ENCODE measurements around the gene IDH2.

IDH2 gene

GRCh38 chr15:90126596-90127435 lies 24.5 kb upstream of the IDH2 start:
- DNase-seq (ENCODE audit: low read depth, low spot score): no peak
- H3K4me3 ChIP-seq (ENCODE audit: low read depth, low read length): no peak overlapping the region
- in situ Hi-C loops (cut with HindIII; ENCODE audit: low sequenced_read_pairs): no loop called here
- TF ChIP-seq, protein P1, sequence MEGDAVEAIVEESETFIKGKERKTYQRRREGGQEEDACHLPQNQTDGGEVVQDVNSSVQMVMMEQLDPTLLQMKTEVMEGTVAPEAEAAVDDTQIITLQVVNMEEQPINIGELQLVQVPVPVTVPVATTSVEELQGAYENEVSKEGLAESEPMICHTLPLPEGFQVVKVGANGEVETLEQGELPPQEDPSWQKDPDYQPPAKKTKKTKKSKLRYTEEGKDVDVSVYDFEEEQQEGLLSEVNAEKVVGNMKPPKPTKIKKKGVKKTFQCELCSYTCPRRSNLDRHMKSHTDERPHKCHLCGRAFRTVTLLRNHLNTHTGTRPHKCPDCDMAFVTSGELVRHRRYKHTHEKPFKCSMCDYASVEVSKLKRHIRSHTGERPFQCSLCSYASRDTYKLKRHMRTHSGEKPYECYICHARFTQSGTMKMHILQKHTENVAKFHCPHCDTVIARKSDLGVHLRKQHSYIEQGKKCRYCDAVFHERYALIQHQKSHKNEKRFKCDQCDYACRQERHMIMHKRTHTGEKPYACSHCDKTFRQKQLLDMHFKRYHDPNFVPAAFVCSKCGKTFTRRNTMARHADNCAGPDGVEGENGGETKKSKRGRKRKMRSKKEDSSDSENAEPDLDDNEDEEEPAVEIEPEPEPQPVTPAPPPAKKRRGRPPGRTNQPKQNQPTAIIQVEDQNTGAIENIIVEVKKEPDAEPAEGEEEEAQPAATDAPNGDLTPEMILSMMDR (IDR thresholded peaks at IDR 0.05; ENCODE audit: low read depth, low read length): no peak

DNA sequence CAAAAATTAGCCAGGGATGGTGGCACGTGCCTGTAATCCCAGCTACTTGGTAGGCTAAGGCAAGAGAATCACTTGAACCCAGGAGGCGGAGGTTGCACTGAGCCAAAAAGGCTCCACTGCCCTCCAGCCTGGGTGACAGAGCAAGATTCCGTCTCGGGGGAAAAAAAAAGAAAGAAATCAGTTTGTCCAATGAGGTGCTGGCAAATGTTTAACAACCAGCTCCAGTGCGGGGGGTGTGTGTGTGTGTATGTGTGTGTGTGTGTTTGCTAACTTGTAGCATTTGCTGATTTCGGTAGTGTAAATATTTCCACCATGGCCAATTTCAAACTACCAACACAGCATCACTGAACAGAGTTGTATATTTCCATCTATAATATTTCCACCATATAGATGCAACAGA lies 23.8 kb upstream of the IDH2 start:
- no peak for DNase-seq (ENCODE audit: low read depth, low spot score)
- in situ Hi-C loops (cut with HindIII; ENCODE audit: low sequenced_read_pairs): no loop called here
- TF ChIP-seq, protein P1 (IDR thresholded peaks at IDR 0.05; ENCODE audit: low read depth, low read length): no peak
- no peak overlapping the region for H3K4me3 ChIP-seq (ENCODE audit: low read depth, low read length)

DNA sequence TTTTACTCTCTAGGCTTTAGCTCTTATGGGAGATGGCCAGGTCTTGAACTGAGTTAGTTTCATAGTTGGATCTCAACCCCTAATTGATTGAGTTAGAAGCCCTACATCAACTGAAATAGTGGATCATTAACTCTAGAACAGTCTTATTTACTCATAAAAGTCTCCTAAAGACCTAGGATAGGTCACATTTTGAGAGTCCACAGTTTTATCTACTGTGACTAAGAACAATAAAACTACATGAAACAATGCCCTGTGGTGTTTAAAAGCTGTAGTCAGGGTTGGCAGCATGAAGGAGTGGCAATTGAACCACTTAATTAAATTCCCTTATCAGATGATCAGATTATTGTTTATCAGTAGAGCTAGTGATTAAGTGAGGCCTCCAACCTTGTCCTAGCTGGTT lies 22.2 kb upstream of the IDH2 start:
- no peak for DNase-seq (ENCODE audit: low read depth, low spot score)
- TF ChIP-seq, protein P1 (IDR thresholded peaks at IDR 0.05; ENCODE audit: low read depth, low read length): no peak
- no peak overlapping the region for H3K4me3 ChIP-seq (ENCODE audit: low read depth, low read length)
- in situ Hi-C loops (cut with HindIII; ENCODE audit: low sequenced_read_pairs): no loop called here

GRCh38 chr15:90121086-90121485 lies 18.8 kb upstream of the IDH2 start:
- no peak overlapping the region for H3K4me3 ChIP-seq (ENCODE audit: low read depth, low read length)
- TF ChIP-seq, protein P1 (IDR thresholded peaks at IDR 0.05; ENCODE audit: low read depth, low read length): no peak
- DNase-seq (ENCODE audit: low read depth, low spot score): no peak
- in situ Hi-C loops (cut with HindIII; ENCODE audit: low sequenced_read_pairs): no loop called here

- TF ChIP-seq, protein P1 (IDR thresholded peaks at IDR 0.05; ENCODE audit: low read depth, low read length): no peak
- in situ Hi-C loops (cut with HindIII; ENCODE audit: low sequenced_read_pairs): no loop called here
- no peak for DNase-seq (ENCODE audit: low read depth, low spot score)
- no peak overlapping the region for H3K4me3 ChIP-seq (ENCODE audit: low read depth, low read length)
These were observed 17.1 kb upstream of the IDH2 start for GRCh38 chr15:90119367-90119766.

GRCh38 chr15:90115783-90116182 lies 13.5 kb upstream of the IDH2 start:
- no peak for DNase-seq (ENCODE audit: low read depth, low spot score)
- TF ChIP-seq, protein P1 (IDR thresholded peaks at IDR 0.05; ENCODE audit: low read depth, low read length): no peak
- H3K4me3 ChIP-seq (ENCODE audit: low read depth, low read length): no peak overlapping the region
- in situ Hi-C loops (cut with HindIII; ENCODE audit: low sequenced_read_pairs): no loop called here

All from astrocyte of the spinal cord (primary cell).